Cardiac muscle cell (in vitro differentiated cells and primary cell): ENCODE results near the gene PLK4. TPM values are rescaled to one million over a fixed set of nuclear protein-coding genes. Genes with fewer than 3 reads are reported as not detected.

Experiments used
- DNase-seq, 2 donors: peaks; one replicate each; pipeline versions ENCODE4 v3.0.0 to v3.0.0-alpha.2; 2010 to 2017; ENCODE audit warnings: low read depth in 1 of 2, low spot score in 1 of 2
- H3K27ac ChIP-seq: fragments of 200-600 bp; sonication (generic); 2 replicates; pipeline ENCODE4 v1.5.1; 2016
- H3K27me3 ChIP-seq: fragments of 200-600 bp; sonication (generic); 2 replicates; pipeline ENCODE4 v1.6.0; 2016; ENCODE audit warnings: control low read depth
- H3K36me3 ChIP-seq: fragments of 200-600 bp; sonication (generic); 2 replicates; pipeline ENCODE4 v1.5.1; 2016; ENCODE audit warnings: control low read depth
- H3K4me1 ChIP-seq: fragments of 200-600 bp; sonication (generic); 2 replicates; pipeline ENCODE4 v1.8.1; 2017; ENCODE audit warnings: low read depth, mild to moderate bottlenecking, mixed run types
- H3K4me3 ChIP-seq: fragments of 200-600 bp; sonication (generic); 2 replicates; pipeline ENCODE4 v1.5.1; 2016; ENCODE audit warnings: mild to moderate bottlenecking
- H3K9me3 ChIP-seq: fragments of 200-600 bp; sonication (generic); 2 replicates; pipeline ENCODE4 v1.5.1; 2017; ENCODE audit warnings: low read depth, mild to moderate bottlenecking, control low read depth
- polyA plus RNA-seq: library from polyadenylated mRNA; unstranded; fragments of >200 nt; fragmentation: Nextera tagmentation; extraction: Ambion mirVana; gene quantifications from 2 replicates; pipeline ENCODE4 v1.2.1, GENCODE V29; 2016
- total RNA-seq: library from RNA; depleted of rRNA; stranded (reverse); fragments of >200 nt; gene quantifications from 2 replicates; pipeline ENCODE4 v1.2.3, GENCODE V29; 2016
- TF ChIP-seq, protein P1 (sequence below): IDR thresholded peaks from 2 replicates; pipeline ENCODE4 v1.5.1; 2012; ENCODE audit warnings: low read depth, mild to moderate bottlenecking, low read length

The PLK4 gene
- total and polyA plus RNA-seq, 2 experiments from 2014 or later = 5.2 to 13.0 TPM

DNA sequence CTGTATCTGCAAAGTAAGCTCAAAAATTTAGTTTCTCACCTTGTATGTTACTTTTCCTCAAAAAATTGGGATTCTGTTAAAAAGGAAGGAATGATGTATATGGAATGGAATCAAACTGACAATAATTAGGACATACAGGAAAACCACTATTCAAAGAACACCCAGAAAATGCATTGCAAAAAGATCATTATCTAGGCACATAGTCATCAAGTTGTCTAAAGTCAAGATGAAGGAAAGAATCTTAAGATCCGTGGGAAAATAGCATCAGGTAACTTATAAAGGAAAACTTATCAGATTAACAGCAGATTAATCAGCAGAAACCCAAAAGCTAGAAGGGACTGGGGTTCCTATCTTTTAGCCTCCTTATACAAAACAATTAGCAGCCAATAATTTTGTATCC is 23.1 kb upstream of the PLK4 start:
- Histone ChIP-seq H3K9me3 (no peaks in the 10 kb centered on the region), H3K4me1 (no peaks in the 10 kb centered on the region), H3K27me3 (no peaks in the 10 kb centered on the region), H3K4me3 (no peak overlapping the region), H3K27ac (no peak overlapping the region), H3K36me3 (no peaks in the 10 kb centered on the region)
- TF ChIP-seq, protein P1, sequence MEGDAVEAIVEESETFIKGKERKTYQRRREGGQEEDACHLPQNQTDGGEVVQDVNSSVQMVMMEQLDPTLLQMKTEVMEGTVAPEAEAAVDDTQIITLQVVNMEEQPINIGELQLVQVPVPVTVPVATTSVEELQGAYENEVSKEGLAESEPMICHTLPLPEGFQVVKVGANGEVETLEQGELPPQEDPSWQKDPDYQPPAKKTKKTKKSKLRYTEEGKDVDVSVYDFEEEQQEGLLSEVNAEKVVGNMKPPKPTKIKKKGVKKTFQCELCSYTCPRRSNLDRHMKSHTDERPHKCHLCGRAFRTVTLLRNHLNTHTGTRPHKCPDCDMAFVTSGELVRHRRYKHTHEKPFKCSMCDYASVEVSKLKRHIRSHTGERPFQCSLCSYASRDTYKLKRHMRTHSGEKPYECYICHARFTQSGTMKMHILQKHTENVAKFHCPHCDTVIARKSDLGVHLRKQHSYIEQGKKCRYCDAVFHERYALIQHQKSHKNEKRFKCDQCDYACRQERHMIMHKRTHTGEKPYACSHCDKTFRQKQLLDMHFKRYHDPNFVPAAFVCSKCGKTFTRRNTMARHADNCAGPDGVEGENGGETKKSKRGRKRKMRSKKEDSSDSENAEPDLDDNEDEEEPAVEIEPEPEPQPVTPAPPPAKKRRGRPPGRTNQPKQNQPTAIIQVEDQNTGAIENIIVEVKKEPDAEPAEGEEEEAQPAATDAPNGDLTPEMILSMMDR = no peak
- DNase-seq = no peak

DNA sequence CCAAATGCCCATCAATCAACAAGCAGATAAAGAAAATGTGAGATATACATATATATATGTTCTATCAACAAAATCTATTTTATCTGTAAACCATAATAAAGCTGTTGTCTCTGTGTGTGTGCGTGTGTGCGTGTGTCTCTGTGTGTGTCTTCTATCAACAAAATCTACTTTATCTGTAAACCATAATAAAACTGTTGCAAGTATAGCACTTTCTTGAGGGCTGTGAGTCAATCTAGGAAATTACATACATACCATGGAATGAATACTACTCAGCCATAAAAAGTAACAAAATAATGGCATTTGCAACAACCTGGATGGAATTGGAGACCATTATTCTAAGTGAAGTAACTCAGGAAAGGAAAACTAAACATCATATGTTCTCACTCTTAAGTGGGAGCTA is 12.5 kb upstream of the PLK4 start:
- H3K4me1 ChIP-seq = peaks cover 10% of the 10 kb centered on the region
- no peak for DNase-seq
- no peak overlapping the region for H3K4me3 ChIP-seq
- no peaks in the 10 kb centered on the region for H3K36me3 ChIP-seq
- no peaks in the 10 kb centered on the region for H3K9me3 ChIP-seq
- no peaks in the 10 kb centered on the region for H3K27me3 ChIP-seq
- TF ChIP-seq, protein P1 = no peak
- H3K27ac ChIP-seq = no peak overlapping the region

DNA sequence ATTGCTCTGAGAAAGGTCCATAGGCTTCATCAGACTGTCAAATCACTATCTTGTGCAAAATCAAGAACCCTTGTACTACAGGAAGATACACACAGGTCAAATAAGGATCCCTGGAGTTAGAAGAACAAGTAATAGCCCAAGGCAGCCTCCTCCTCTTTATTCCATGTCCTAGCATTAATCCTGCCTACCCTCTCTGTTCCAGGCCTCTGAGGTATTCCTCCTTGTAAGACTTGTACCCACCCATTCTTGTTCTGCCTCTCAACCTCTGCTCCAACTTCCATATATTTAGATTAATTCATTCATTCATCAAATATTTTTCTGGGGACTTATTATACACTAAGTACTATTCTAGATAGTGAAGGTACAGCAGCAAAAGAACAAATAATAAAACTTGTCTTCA is 10.4 kb upstream of the PLK4 start:
- no peaks in the 10 kb centered on the region for H3K27me3 ChIP-seq
- no peak for DNase-seq
- TF ChIP-seq, protein P1 = no peak
- peak overlapping the region; percentile 78 for H3K27ac ChIP-seq
- H3K36me3 ChIP-seq = no peaks in the 10 kb centered on the region
- no peak overlapping the region for H3K4me3 ChIP-seq
- H3K9me3 ChIP-seq = no peaks in the 10 kb centered on the region
- H3K4me1 ChIP-seq = peaks cover 10% of the 10 kb centered on the region

DNA sequence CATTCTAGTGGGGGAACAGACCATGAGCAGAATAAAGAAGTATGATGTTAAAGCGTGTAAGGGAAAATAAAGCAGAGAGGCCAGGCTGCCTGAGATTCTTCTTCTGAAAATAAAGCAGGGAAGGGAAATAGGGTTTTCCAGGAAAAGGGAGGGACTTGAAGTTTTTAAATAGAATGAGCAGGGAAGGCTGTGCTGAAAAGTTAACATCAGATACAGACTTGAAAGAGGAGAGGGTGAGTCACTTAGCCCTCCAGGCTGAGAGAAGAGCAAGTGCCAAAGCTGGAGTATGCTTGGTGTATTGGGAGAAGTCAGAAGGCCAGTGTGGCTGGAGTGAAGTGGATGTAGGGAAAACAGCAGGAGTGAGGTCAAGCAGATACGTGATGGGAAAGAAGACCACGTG is 10.0 kb upstream of the PLK4 start:
- peak overlapping the region; percentile 78 for H3K27ac ChIP-seq

DNA sequence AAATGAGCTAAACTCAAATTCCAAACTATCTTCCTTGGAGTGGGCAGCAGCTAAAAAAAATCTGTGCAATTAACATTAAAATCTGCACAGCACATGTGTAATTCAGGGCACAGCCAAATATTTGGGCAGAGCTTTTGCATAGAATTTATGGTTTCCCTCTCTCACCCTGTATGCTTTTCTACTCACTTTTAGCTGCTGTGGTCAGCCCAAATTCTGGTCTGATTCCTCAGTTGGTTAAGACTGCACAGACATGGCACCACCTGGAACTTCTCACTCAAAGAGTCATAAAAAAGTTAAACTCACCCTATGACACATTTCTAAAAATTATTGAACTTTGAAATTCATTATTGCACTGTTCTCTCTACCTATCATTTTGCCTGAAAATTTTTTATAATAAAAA is 4.9 kb upstream of the PLK4 start:
- Histone ChIP-seq H3K27ac (no peak overlapping the region), H3K36me3 (no peaks in the 10 kb centered on the region), H3K27me3 (no peaks in the 10 kb centered on the region), H3K4me3 (no peak overlapping the region), H3K4me1 (peaks cover 3% of the 10 kb centered on the region), H3K9me3 (no peaks in the 10 kb centered on the region)
- DNase-seq = no peak
- TF ChIP-seq, protein P1 = no peak

More for the DNA sequence above, 10.0 kb upstream of the PLK4 start:
- no peaks in the 10 kb centered on the region for H3K27me3 ChIP-seq
- no peak overlapping the region for H3K4me3 ChIP-seq
- peaks cover 10% of the 10 kb centered on the region for H3K4me1 ChIP-seq
- no peaks in the 10 kb centered on the region for H3K36me3 ChIP-seq
- peak; percentile 2 to 82 for DNase-seq
- H3K9me3 ChIP-seq = no peaks in the 10 kb centered on the region
- TF ChIP-seq, protein P1 = no peak

DNA sequence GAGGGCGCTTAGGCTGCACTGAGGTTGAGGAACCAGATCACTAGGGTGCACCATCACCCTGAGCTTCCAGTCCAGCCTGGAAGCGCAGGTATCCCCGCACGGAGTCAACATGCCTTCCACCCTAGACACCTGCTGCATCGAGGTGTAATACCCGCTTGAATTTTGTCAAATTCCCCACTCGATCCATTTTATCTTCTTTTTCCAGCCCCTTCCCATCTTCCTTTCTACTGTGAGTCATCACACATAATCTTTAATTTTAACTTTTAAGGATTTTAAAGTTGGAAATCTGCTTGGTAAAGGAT is 821 bp downstream of the PLK4 start:
- H3K4me1 ChIP-seq = no peaks in the 10 kb centered on the region
- H3K27ac ChIP-seq = no peak overlapping the region
- no peak for DNase-seq
- H3K4me3 ChIP-seq = peak overlapping the region; percentile 74
- H3K27me3 ChIP-seq = no peaks in the 10 kb centered on the region
- H3K9me3 ChIP-seq = no peaks in the 10 kb centered on the region
- TF ChIP-seq, protein P1 = no peak
- peaks cover 6% of the 10 kb centered on the region for H3K36me3 ChIP-seq
